Lung microvascular endothelial cell (primary cell): Measurements from ENCODE around the gene ZFPL1. TPM values are rescaled to one million over a fixed set of nuclear protein-coding genes. Genes with fewer than 3 reads are reported as not detected.

ENCODE experiments used
- DNase-seq, 2 donors: peaks; one replicate each; pipeline versions ENCODE4 v3.0.0 to v3.0.0-alpha.2; 2010; ENCODE audit warnings: low read depth in 2 of 2
- total RNA-seq: library from RNA; depleted of rRNA; stranded (reverse); fragments of >200 nt; gene quantifications from 2 replicates; pipeline ENCODE4 v1.2.1, GENCODE V29; 2014

Gene ZFPL1
- total RNA-seq, 1 donor from 2014 or later = 24.0 TPM

DNA sequence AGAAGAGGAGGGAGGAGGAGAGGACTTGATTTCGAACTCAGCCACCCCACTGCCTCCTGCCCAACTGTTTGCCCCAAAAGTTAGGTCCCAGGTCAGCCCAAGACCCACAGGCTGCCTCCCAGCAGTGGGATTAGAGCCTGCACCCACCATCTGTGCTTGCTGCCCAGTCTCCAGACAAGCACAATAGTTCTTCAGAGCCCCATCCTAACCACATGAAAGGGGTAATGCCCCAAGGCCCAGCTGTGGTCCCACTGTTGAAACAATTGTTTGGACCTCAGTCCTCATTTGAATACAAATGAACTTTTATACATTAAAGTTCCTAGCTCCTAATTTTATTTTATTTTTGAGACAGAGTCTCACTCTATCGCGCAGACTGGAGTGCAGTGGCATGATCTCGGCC lies 6.6 kb downstream of the ZFPL1 start:
- DNase-seq = no peak

GRCh38 chr11:65095427-65095826 lies 11.4 kb downstream of the ZFPL1 start:
- DNase-seq = no peak

GRCh38 chr11:65095974-65096806 lies 12.2 kb downstream of the ZFPL1 start, which contains the start of gene VPS51:
Gene VPS51, plus strand, starts transcription at chr11:65096214. Its CDS starts 37 bp downstream, at chr11:65096251.
- peak; percentile 90 to 95 for DNase-seq

DNA sequence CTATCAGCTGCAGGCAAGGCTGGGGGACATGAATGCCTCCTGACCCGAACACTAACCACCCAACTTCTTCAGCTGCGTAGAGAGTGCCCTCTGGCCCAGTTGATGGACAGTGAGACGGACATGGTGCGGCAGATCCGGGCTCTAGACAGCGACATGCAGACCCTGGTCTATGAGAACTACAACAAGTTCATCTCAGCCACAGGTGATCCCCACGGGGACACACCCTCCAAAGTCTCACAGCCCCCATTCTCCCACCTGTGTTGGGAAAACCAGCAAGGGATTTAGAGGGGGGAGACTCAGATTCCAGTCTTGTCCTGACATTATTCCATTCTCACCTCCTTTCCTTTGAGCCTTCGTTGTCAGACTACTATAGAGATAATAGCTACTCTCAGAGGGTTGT lies 12.9 kb downstream of the ZFPL1 start:
- DNase-seq = no peak

DNA sequence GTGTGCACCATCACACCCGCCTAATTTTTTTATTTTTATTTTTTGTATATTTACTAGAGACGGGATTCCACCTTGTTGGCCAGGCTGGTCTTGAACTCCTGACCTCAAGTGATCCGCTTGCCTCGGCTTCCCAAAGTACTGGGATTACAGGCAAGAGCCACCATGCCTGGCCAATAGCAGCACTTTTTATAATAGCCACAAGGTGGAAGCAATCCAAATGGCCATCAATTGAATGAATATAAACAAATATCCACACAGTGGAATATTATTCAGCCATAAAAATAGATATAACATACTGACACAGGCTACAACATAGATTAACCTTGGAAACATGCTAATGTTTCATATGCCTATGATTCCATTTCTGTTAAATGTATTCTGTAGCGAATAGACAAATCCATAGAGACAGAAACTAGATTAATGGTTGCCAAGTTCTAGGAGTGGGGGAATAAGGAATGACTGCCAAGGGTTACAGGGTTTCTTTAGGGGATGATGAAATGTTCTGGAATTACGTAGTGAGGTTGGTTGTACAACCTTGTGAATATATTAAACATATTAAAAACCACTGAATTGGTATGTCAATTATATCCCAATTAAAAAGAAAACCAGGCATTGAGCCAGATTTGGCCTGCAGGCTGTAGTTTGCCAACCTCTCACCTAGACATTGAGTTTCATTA lies 16.8 kb downstream of the ZFPL1 start:
- no peak for DNase-seq

GRCh38 chr11:65102142-65103095 lies 18.4 kb downstream of the ZFPL1 start:
- peak in 1 of 2 donors; percentile 82 for DNase-seq

GRCh38 chr11:65103476-65103875 lies 19.5 kb downstream of the ZFPL1 start:
- no peak for DNase-seq

- DNase-seq = no peak
These were observed 20.6 kb downstream of the ZFPL1 start for GRCh38 chr11:65104628-65105027.

DNA sequence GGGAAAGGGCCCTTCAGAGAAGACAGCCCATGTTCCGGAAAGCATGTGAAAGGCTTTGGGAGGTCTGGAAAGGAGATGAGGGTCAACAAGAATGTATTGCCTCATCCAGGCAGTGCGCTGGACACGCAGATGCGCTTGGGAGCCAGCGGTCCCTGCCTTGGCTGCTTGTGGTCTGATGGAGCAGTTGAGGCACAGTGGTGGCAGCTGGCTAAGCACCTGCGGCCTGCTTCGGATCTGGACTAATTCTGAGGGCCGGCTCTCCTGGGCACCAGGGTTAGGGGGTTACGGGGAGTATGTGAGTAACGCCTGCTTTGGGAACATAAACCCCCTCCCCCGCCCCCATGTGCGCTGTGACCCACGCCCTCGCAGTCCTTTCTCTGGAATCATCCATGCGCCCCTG lies 23.1 kb downstream of the ZFPL1 start:
- DNase-seq = no peak

DNA sequence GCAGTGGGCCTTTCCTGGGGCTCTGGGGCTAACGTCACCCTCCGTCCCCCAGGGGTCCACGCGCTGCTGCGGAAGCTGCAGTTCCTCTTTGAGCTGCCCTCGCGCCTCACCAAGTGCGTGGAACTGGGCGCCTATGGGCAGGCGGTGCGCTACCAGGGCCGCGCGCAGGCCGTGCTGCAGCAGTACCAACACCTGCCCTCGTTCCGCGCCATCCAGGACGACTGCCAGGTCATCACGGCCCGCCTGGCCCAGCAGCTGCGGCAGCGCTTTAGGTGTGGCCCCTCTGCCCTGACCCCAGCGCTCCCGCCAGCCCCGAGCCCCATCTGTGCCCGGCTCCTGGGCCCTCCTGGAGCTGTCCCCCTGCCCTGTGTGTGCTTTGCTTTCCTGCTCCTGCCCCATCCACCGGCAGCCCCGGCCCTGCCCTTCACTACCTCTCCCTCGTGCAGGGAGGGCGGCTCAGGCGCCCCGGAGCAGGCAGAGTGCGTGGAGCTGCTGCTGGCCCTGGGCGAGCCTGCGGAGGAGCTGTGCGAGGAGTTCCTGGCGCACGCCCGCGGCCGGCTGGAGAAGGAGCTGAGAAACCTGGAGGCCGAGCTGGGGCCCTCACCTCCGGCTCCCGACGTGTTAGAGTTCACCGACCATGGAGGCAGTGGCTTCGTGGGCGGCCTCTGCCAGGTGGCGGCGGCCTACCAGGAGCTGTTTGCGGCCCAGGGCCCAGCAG lies 23.9 kb downstream of the ZFPL1 start:
- DNase-seq = no peak

DNA sequence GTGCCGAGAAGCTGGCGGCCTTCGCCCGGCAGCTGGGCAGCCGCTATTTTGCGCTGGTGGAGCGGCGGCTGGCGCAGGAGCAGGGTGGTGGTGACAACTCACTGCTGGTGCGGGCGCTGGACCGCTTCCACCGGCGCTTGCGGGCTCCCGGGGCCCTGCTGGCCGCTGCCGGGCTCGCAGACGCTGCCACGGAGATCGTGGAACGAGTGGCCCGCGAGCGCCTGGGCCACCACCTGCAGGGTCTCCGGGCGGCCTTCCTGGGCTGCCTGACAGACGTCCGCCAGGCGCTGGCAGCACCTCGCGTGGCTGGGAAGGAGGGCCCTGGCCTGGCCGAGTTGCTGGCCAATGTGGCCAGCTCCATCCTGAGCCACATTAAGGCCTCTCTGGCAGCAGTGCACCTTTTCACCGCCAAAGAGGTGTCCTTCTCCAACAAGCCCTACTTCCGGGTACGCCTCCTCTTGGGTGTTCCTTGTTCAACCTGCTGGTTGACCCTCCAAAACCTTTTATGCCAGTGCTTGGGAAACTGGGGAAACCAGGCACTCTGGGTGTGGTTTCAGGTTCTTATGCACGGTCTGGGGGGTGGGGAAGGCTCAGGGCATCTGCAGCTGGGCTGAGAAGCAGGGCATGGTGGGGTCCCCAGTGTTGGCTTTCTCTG lies 24.6 kb downstream of the ZFPL1 start:
- DNase-seq = no peak

GRCh38 chr11:65109231-65110198 lies 25.5 kb downstream of the ZFPL1 start:
- DNase-seq = no peak

GRCh38 chr11:65110354-65110861 lies 26.4 kb downstream of the ZFPL1 start:
- DNase-seq = peak; percentile 77 to 82

DNA sequence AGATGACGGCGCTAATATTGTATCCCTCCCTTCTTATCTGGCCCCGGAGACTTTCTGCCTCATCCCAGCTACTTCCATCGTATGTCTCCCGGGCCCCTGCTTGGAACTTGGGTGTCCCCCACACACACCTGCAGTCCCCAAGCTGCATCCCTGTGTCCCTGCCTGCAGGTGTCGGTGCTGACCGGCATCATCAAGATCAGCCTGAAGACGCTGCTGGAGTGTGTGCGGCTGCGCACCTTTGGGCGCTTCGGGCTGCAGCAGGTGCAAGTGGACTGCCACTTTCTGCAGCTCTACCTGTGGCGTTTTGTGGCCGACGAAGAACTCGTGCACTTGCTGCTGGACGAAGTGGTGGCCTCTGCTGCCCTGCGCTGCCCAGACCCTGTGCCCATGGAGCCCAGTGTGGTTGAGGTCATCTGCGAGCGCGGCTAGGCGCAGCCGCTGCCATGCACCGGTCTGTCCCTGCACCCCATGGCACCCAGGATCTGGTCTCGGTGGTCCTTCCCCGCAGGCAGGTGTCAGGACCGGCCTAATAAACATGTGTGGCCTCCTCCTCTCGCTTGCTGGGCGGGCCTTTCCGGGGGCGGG lies 27.2 kb downstream of the ZFPL1 start:
- no peak for DNase-seq

- DNase-seq = peak; percentile 92 to 95
These were observed 27.9 kb downstream of the ZFPL1 start, which contains the start of gene TM7SF2 for GRCh38 chr11:65111744-65112545. Gene TM7SF2, plus strand, starts transcription at chr11:65111872. Its CDS starts 144 bp downstream, at chr11:65112016.

- peak; percentile 46 to 73 for DNase-seq
These were observed 28.7 kb downstream of the ZFPL1 start for GRCh38 chr11:65112546-65113360.

DNA sequence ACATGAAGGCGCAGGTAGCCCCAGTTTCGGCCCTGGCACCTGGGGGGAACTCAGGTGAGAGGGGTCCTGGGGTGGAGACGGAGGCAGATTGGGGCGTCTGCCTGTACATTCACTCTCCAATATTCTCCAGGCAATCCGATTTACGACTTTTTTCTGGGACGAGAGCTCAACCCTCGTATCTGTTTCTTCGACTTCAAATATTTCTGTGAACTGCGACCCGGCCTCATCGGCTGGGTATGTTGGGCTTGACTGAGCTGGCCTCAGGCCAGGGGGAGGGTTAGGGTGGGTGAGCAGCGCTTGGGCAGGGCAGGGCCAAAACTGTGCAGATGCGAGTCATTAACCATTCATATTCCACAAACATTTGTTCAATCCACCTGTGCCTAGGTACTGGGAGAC lies 29.3 kb downstream of the ZFPL1 start:
- DNase-seq = peak in 1 of 2 donors; percentile 28
